ENCODE results near the gene CFAP161.

The CFAP161 gene

DNA sequence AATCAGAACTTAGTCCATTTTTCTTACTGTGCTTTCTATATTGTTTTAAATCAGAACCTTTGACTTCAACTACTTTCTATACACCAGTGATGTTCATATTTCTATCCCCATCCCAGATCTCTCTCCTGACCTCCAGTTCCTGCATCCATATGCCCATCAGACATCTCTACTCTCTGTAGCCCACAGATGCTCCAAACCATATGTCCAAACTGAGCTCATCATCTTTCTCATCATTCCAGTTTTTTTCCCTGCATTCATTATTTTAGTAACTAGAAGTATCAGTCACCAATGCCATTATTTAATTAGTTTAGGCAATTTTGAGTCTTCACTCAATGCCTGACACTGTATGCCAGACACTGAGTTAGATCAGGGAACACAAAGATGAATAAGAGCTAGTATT is 37.2 kb downstream of the CFAP161 start:
- peaks cover 5% of the 10 kb centered on the region; the same call in 1 of the 2 replicates for H3K4me1 ChIP-seq (ENCODE audit: control insufficient read depth, insufficient read depth, low read length)
- H3K4me3 ChIP-seq (ENCODE audit: low read depth, low read length): no peak overlapping the region
- no peak overlapping the region for H3K9ac ChIP-seq (ENCODE audit: low read depth, low read length)
- H3K9me3 ChIP-seq (ENCODE audit: control insufficient read depth, insufficient read depth, low read length): no peaks in the 10 kb centered on the region
- no peaks in the 10 kb centered on the region for H3K36me3 ChIP-seq (ENCODE audit: control insufficient read depth, insufficient read depth, low read length)
- H3K27me3 ChIP-seq (ENCODE audit: control insufficient read depth, insufficient read depth, low read length): no peaks in the 10 kb centered on the region
- H3K27ac ChIP-seq (ENCODE audit: low read depth, low read length): no peak overlapping the region

DNA sequence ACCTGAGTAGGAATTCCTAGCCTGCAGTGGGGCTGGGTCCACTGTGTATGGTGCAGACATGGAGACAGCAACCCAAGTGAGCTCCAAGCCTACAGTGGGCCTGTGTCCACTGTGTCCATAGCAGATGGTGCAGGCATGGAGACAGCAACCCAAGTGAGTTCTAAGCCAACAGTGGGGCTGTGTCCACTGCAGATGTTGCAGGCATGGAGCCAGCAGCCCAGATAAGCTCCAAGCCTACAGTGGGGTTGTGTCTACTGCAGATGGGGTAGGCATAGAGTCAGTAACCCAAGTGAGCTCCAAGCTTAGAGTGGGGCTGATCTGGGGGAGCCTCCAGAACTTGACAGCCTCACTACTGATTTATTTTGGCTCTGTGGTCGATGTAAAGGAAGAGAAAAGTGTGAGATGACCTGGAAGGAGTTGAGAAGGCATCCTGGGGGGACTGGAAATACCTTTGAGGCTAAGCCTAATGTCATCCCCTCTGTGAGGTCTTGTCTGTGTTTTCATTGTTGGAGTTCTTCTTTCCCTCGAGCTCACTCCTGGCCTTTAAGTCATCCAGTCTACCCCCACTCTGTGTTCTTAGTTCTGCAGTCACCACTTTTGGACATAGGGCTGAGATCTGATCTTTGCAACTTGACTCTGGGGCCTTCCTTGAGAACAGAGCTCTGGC is 40.2 kb downstream of the CFAP161 start:
- no peak overlapping the region for H3K27ac ChIP-seq (ENCODE audit: low read depth, low read length)
- H3K4me3 ChIP-seq (ENCODE audit: low read depth, low read length): no peak overlapping the region
- no peaks in the 10 kb centered on the region for H3K36me3 ChIP-seq (ENCODE audit: control insufficient read depth, insufficient read depth, low read length)
- H3K9ac ChIP-seq (ENCODE audit: low read depth, low read length): no peak overlapping the region
- no peaks in the 10 kb centered on the region for H3K9me3 ChIP-seq (ENCODE audit: control insufficient read depth, insufficient read depth, low read length)
- no peaks in the 10 kb centered on the region for H3K27me3 ChIP-seq (ENCODE audit: control insufficient read depth, insufficient read depth, low read length)
- peaks cover 5% of the 10 kb centered on the region; the same call in 1 of the 2 replicates for H3K4me1 ChIP-seq (ENCODE audit: control insufficient read depth, insufficient read depth, low read length)

DNA sequence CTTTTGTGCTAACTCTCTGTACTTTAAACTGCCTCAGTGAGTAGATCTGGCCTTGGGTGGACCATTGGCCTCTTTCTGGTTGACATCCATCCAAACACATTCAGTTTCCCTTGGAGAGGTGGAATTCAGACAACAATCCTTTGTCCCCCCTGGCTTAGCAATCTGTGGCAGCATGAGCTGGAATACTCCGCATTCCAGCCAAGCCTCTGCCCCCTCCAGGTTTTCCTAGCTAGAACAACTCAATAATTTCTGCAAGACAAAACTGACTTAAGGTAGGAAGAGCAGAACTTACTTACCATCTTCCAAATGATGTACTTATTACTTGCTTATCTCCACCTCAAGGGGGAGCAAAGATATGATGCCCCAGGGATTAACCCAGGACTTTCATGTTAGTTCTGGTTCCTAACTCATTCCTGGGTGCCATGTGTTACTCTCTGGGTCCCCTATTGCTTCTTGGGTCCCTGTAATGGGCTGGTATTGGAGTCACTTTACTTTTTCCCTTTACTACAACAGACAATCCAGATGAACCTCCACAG is 40.8 kb downstream of the CFAP161 start:
- Histone ChIP-seq H3K27ac (ENCODE audit: low read depth, low read length) (no peak overlapping the region), H3K9ac (ENCODE audit: low read depth, low read length) (no peak overlapping the region), H3K27me3 (ENCODE audit: control insufficient read depth, insufficient read depth, low read length) (no peaks in the 10 kb centered on the region), H3K4me3 (ENCODE audit: low read depth, low read length) (no peak overlapping the region), H3K9me3 (ENCODE audit: control insufficient read depth, insufficient read depth, low read length) (no peaks in the 10 kb centered on the region), H3K36me3 (ENCODE audit: control insufficient read depth, insufficient read depth, low read length) (no peaks in the 10 kb centered on the region), H3K4me1 (ENCODE audit: control insufficient read depth, insufficient read depth, low read length) (peaks cover 5% of the 10 kb centered on the region; the same call in 1 of the 2 replicates)

DNA sequence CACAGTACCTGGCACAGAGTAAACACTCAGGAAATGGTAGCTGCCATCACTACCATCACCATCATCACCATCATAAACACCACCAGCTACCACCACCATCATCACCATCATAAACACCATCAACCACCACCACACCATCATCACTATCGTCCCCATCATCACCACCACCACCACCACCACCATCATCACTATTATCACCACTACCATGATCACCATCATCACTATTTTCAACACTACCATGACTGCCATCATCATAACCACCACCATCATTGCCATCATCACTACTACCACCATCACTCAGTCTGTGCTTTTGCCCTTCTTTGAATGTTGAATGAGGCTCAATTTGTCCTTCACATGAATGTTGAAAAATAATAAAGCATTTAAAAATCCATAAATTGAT is 41.4 kb downstream of the CFAP161 start:
- Histone ChIP-seq H3K4me3 (ENCODE audit: low read depth, low read length) (no peak overlapping the region), H3K27ac (ENCODE audit: low read depth, low read length) (no peak overlapping the region), H3K36me3 (ENCODE audit: control insufficient read depth, insufficient read depth, low read length) (no peaks in the 10 kb centered on the region), H3K9ac (ENCODE audit: low read depth, low read length) (no peak overlapping the region), H3K27me3 (ENCODE audit: control insufficient read depth, insufficient read depth, low read length) (no peaks in the 10 kb centered on the region), H3K9me3 (ENCODE audit: control insufficient read depth, insufficient read depth, low read length) (no peaks in the 10 kb centered on the region), H3K4me1 (ENCODE audit: control insufficient read depth, insufficient read depth, low read length) (peaks cover 5% of the 10 kb centered on the region; the same call in 1 of the 2 replicates)

DNA sequence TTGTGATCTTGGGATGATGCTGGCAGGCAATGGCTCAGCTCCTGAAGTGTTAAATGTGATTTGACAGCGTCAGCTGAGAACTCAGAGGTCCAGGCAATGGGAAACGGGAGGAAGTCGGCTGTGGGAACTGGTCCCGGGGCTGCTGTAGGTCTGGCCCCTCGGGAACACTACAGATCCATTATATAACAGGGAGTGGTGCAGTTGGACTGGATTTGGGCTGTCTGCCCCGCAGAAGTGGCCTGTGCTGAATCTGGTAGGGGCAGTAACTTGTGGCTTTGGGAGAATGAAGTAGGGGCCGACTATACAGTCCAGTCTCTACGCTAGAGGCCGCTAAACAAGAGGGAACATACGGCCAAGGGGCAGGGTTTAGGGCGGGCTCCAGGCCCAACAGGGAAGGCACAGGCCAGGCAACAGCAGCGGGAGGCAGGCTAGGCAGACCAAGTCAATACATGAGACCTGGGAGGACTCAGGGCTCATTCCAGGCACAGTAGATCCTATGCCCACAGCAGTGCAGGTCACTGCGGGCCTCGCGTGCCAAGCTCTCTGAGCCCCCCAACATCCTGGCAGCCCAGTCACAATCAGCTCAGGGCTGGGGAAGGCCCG is 42.3 kb downstream of the CFAP161 start:
- Histone ChIP-seq H3K9me3 (ENCODE audit: control insufficient read depth, insufficient read depth, low read length) (no peaks in the 10 kb centered on the region), H3K4me3 (ENCODE audit: low read depth, low read length) (no peak overlapping the region), H3K27ac (ENCODE audit: low read depth, low read length) (no peak overlapping the region), H3K4me1 (ENCODE audit: control insufficient read depth, insufficient read depth, low read length) (peaks cover 5% of the 10 kb centered on the region; the same call in 1 of the 2 replicates), H3K27me3 (ENCODE audit: control insufficient read depth, insufficient read depth, low read length) (no peaks in the 10 kb centered on the region), H3K36me3 (ENCODE audit: control insufficient read depth, insufficient read depth, low read length) (no peaks in the 10 kb centered on the region), H3K9ac (ENCODE audit: low read depth, low read length) (no peak overlapping the region)

DNA sequence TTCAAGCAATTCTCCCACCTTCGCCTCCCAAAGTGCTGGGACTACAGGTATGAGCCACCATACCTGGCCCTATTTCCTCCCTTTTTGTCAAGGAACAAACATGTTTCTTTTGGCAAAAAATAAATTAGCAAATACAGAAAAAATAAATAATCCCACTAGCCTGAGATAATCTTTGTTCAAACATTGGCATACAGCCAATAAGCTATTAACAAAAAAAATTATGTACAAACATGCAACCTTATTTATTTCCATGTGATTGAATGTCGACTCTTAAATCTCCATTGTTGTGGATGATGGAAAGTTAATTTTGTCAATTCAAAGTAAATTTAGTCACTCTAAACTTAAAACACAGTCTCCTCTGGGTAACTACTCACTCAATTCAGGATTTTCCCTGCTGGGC is 44.3 kb downstream of the CFAP161 start:
- Histone ChIP-seq H3K9ac (ENCODE audit: low read depth, low read length) (no peak overlapping the region), H3K4me3 (ENCODE audit: low read depth, low read length) (no peak overlapping the region), H3K27me3 (ENCODE audit: control insufficient read depth, insufficient read depth, low read length) (no peaks in the 10 kb centered on the region), H3K9me3 (ENCODE audit: control insufficient read depth, insufficient read depth, low read length) (no peaks in the 10 kb centered on the region), H3K36me3 (ENCODE audit: control insufficient read depth, insufficient read depth, low read length) (no peaks in the 10 kb centered on the region), H3K4me1 (ENCODE audit: control insufficient read depth, insufficient read depth, low read length) (peaks cover 5% of the 10 kb centered on the region; the same call in 1 of the 2 replicates), H3K27ac (ENCODE audit: low read depth, low read length) (no peak overlapping the region)

DNA sequence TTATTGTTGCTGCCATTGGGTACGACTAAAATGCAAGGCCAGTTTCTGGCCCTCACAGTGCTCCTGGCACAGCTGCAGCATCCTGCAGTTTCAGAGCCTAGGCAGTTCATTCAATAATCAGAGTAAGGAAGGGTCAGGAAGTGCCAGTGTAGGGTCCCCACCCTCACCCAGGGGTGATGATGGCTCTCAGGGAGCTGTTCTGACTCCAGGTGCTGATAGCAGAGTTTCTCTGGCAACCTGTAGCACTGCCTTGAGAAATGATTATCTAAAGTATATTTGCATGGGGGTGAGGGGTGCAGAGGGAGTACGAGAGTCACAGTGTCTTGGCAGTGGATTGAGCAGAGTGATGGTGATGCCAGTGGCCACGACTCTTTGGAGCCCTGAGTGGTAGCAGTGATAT is 47.1 kb downstream of the CFAP161 start:
- Histone ChIP-seq H3K9me3 (ENCODE audit: control insufficient read depth, insufficient read depth, low read length) (no peaks in the 10 kb centered on the region), H3K27ac (ENCODE audit: low read depth, low read length) (no peak overlapping the region), H3K4me1 (ENCODE audit: control insufficient read depth, insufficient read depth, low read length) (no peaks in the 10 kb centered on the region), H3K9ac (ENCODE audit: low read depth, low read length) (no peak overlapping the region), H3K36me3 (ENCODE audit: control insufficient read depth, insufficient read depth, low read length) (no peaks in the 10 kb centered on the region), H3K27me3 (ENCODE audit: control insufficient read depth, insufficient read depth, low read length) (no peaks in the 10 kb centered on the region), H3K4me3 (ENCODE audit: low read depth, low read length) (no peak overlapping the region)

DNA sequence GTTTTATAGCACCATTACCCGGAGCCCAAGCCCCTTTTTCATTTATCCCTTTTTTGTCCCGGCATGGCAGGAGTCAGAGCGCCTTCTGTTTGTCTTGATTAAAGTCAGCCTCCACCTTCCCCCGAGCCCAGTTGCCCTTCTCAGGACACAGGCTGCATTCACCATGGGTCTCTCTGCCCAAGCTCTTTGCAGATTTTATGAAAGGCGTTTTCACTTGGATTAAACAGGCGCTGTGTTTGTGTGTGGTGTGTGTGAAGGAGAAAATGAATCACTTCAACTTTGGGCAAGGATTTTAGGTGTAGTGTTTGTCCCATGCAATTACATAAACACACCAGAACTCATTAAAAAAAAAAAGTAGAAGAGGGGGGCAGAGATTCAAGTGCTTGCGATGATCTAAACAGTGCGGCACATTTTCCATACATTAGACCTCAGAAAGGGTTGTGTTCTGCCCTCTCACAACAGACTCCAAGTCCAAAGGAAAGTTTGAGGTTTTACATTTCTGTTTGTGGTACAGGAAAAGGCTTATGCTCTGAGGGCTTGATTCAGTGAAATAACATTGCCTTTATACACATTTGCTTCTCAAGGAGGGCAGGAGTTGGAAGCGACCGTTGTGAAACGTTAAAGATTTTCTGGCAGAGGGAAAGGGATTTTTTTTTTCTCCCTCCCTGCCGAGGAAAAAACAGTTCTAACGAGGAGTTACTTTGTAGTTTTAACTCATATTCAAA is 48.1 kb downstream of the CFAP161 start:
- H3K9me3 ChIP-seq (ENCODE audit: control insufficient read depth, insufficient read depth, low read length): no peaks in the 10 kb centered on the region
- no peaks in the 10 kb centered on the region for H3K36me3 ChIP-seq (ENCODE audit: control insufficient read depth, insufficient read depth, low read length)
- no peaks in the 10 kb centered on the region for H3K27me3 ChIP-seq (ENCODE audit: control insufficient read depth, insufficient read depth, low read length)
- no peak overlapping the region for H3K4me3 ChIP-seq (ENCODE audit: low read depth, low read length)
- H3K9ac ChIP-seq (ENCODE audit: low read depth, low read length): no peak overlapping the region
- no peak overlapping the region for H3K27ac ChIP-seq (ENCODE audit: low read depth, low read length)
- no peaks in the 10 kb centered on the region for H3K4me1 ChIP-seq (ENCODE audit: control insufficient read depth, insufficient read depth, low read length)

DNA sequence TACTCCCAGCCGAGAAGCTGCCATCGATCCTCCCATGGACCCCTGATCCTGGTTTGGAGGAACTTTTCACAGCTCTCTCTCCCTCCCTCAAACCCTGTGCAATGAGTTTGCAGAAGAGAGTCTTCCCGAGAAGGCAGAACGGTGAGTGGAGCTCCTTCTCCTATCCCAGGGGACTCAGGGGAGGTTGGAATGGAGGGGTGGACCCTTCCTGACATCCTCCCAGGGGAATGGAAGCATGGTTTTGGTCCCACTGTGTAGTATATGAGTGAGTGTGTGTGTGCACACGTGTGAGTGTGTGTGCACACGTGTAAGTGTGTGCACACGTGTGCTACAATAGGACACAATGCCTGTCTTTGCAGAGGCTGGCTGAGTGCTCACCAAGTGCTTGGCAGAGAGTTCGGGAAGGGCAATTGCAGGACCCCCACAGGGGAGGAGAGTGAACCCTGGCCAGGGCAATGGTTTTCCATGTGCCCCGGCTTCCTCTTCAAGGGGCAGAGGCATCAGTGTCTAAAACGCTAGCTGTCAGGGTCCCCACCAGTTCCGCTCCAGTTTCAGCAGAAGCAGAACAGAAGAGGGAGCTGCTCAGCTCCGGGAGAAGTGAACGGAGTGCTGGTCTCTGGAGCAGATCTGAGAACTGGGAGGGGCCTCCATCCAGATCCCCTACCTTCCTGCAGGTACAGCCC is 48.8 kb downstream of the CFAP161 start:
- Histone ChIP-seq H3K9me3 (ENCODE audit: control insufficient read depth, insufficient read depth, low read length) (no peaks in the 10 kb centered on the region), H3K4me3 (ENCODE audit: low read depth, low read length) (no peak overlapping the region), H3K4me1 (ENCODE audit: control insufficient read depth, insufficient read depth, low read length) (no peaks in the 10 kb centered on the region), H3K27me3 (ENCODE audit: control insufficient read depth, insufficient read depth, low read length) (no peaks in the 10 kb centered on the region), H3K36me3 (ENCODE audit: control insufficient read depth, insufficient read depth, low read length) (no peaks in the 10 kb centered on the region), H3K27ac (ENCODE audit: low read depth, low read length) (no peak overlapping the region), H3K9ac (ENCODE audit: low read depth, low read length) (no peak overlapping the region)

DNA sequence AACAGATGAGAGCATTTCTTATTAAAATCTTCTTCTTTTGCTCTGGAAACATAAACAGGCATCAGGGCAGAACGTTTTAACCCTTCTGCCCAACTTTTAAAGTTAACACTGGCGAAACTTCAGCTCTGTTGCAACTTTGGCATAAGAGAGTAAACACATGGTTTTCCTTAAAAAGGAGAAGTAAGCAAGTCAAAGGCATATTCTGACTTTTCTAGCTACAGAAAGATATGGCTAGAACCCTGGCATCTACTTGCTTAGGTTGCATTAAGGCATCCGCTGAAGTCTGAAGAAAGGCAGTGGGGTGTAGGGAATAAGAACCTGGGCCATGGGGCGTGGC is 49.3 kb downstream of the CFAP161 start:
- no peaks in the 10 kb centered on the region for H3K4me1 ChIP-seq (ENCODE audit: control insufficient read depth, insufficient read depth, low read length)
- H3K36me3 ChIP-seq (ENCODE audit: control insufficient read depth, insufficient read depth, low read length): no peaks in the 10 kb centered on the region
- no peaks in the 10 kb centered on the region for H3K9me3 ChIP-seq (ENCODE audit: control insufficient read depth, insufficient read depth, low read length)
- H3K4me3 ChIP-seq (ENCODE audit: low read depth, low read length): no peak overlapping the region
- H3K27me3 ChIP-seq (ENCODE audit: control insufficient read depth, insufficient read depth, low read length): no peaks in the 10 kb centered on the region
- H3K9ac ChIP-seq (ENCODE audit: low read depth, low read length): no peak overlapping the region
- H3K27ac ChIP-seq (ENCODE audit: low read depth, low read length): no peak overlapping the region
